ENCODE measurements around the gene ESYT3.

DNA sequence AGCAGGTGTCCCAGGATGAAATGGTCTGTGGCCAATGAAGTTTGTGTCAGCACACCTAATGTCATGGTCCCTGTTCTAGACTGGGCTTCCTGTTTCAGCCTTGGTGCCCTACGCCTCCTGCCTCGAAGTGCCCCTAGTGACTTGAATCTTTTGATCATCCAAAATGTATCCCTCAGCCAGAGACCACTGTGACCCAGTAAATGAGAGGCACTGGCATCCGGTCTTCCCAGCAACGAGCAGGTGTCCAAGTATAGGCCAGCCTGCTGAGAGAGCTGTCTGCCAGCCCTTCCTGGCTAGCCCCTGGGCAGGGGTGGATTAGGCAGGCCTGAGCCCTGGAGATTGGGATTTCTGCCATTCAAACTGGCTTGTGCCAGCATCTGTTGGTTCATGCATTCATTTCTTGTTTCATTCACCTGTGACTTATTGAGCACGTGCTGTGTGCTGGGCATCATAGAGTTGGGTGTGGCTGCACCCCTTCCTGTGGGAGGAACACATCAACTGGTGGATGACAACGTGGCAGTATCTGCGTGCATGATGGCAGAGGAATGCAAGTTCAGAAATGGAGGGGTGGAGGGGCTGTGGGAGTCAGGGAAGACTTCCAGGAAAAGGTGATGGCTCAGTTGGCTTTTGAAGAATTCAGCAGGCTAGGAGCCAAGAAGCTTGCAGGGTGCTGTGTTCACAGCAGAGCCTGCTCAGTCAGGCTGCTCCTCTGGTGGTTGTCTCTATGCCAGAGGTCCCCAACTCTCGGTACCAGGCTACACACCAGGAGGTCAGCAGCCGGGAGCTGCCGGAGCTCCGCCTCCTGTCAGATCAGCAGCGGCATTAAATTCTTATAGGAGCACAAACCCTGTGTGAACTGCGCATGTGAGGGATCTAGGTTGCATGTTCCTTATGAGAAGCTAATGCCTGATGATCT lies 21.6 kb downstream of the ESYT3 start:
- TF ChIP-seq, protein P1, sequence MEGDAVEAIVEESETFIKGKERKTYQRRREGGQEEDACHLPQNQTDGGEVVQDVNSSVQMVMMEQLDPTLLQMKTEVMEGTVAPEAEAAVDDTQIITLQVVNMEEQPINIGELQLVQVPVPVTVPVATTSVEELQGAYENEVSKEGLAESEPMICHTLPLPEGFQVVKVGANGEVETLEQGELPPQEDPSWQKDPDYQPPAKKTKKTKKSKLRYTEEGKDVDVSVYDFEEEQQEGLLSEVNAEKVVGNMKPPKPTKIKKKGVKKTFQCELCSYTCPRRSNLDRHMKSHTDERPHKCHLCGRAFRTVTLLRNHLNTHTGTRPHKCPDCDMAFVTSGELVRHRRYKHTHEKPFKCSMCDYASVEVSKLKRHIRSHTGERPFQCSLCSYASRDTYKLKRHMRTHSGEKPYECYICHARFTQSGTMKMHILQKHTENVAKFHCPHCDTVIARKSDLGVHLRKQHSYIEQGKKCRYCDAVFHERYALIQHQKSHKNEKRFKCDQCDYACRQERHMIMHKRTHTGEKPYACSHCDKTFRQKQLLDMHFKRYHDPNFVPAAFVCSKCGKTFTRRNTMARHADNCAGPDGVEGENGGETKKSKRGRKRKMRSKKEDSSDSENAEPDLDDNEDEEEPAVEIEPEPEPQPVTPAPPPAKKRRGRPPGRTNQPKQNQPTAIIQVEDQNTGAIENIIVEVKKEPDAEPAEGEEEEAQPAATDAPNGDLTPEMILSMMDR (IDR thresholded peaks at IDR 0.05) = no peak
- TF ChIP-seq POLR2A (IDR thresholded peaks at IDR 0.05) (no peak), POLR2AphosphoS5 (IDR thresholded peaks at IDR 0.05) (no peak)
